OCI-LY7 (cell line): Measurements from ENCODE around the gene C16orf86. TPM values are rescaled to one million over a fixed set of nuclear protein-coding genes. Genes with fewer than 3 reads are reported as not detected.

Source experiments
- BruUV-seq: library from RNA; stranded (reverse); fragments of 400-500 nt; replicated peaks from 2 replicates; lab custom pipeline; 2021; lab: Mats Ljungman, UMichigan
- CTCF ChIA-PET: fragments of 300-600 bp; sonication (Branson Sonifier 250); formaldehyde crosslinking; loops from one replicate; lab custom pipeline; 2022; ENCODE audit warnings: antibody characterized with exemption; ENCODE audit not compliant: unreplicated experiment; lab: Charles Lee
- POLR2A ChIA-PET: fragments of 300-600 bp; sonication (Branson Sonifier 250); formaldehyde crosslinking; loops from one replicate; lab custom pipeline; 2022; ENCODE audit warnings: antibody characterized with exemption; lab: Charles Lee
- DNase-seq: peaks from one replicate; pipeline ENCODE4 v3.0.0-alpha.2; 2015; ENCODE audit warnings: low spot score
- H2AFZ ChIP-seq: fragments of 200-600 bp; sonication (generic), shearing (Covaris generic); 2 replicates; pipeline ENCODE4 v1.6.1; 2014; ENCODE audit warnings: mild to moderate bottlenecking, antibody characterized with exemption, low read length, moderate library complexity
- H3K27ac ChIP-seq: fragments of 200-600 bp; sonication (generic); 2 replicates; pipeline ENCODE4 v1.5.1; 2014; ENCODE audit warnings: mixed run types, low read depth, mild to moderate bottlenecking, moderate library complexity, low read length, inconsistent platforms; ENCODE audit not compliant: poor library complexity, severe bottlenecking
- H3K36me3 ChIP-seq: fragments of 200-600 bp; sonication (generic); 2 replicates; pipeline ENCODE4 v1.6.1; 2014; ENCODE audit warnings: mild to moderate bottlenecking, antibody characterized with exemption, low read length, moderate library complexity, mixed read lengths; ENCODE audit not compliant: insufficient read depth
- H3K4me1 ChIP-seq: fragments of 200-600 bp; sonication (generic); 2 replicates; pipeline ENCODE4 v1.5.1; 2014; ENCODE audit warnings: mild to moderate bottlenecking, low read length; ENCODE audit not compliant: insufficient read depth, poor library complexity, severe bottlenecking
- H3K4me2 ChIP-seq: fragments of 200-600 bp; sonication (generic); 2 replicates; pipeline ENCODE4 v1.6.1; 2014; ENCODE audit warnings: mild to moderate bottlenecking, low read length
- H3K4me3 ChIP-seq: fragments of 200-600 bp; sonication (generic); 2 replicates; pipeline ENCODE4 v1.5.1; 2014; ENCODE audit warnings: mild to moderate bottlenecking, low read depth, low read length; ENCODE audit not compliant: poor library complexity, severe bottlenecking
- H3K79me2 ChIP-seq: fragments of 200-600 bp; sonication (generic); 2 replicates; pipeline ENCODE4 v1.6.1; 2016; ENCODE audit warnings: low read depth, mild to moderate bottlenecking, low read length, moderate library complexity, mixed read lengths; ENCODE audit not compliant: insufficient read depth
- H3K9me2 ChIP-seq: fragments of 200-600 bp; sonication (generic); 2 replicates; pipeline ENCODE4 v1.6.1; 2016; ENCODE audit warnings: mild to moderate bottlenecking, low read length, mixed read lengths; ENCODE audit not compliant: insufficient read depth
- H3K9me3 ChIP-seq: fragments of 200-600 bp; sonication (generic); 2 replicates; pipeline ENCODE4 v1.6.1; 2014; ENCODE audit warnings: mild to moderate bottlenecking, mixed run types, low read length, mixed read lengths
- H4K20me1 ChIP-seq: fragments of 200-600 bp; sonication (generic); 2 replicates; pipeline ENCODE4 v1.6.1; 2014; ENCODE audit warnings: mild to moderate bottlenecking, antibody characterized with exemption, low read length, moderate library complexity, mixed read lengths; ENCODE audit not compliant: insufficient read depth
- CTCF ChIP-seq: fragments of 200-600 bp; sonication (generic); conservative IDR thresholded peaks from 2 replicates; pipeline ENCODE4 v1.5.1; 2014; ENCODE audit warnings: mild to moderate bottlenecking, antibody characterized with exemption, low read length, moderate library complexity, mixed read lengths
- EZH2phosphoT487 ChIP-seq: fragments of 200-600 bp; sonication (generic); IDR thresholded peaks from 2 replicates; pipeline ENCODE4 v1.6.1; 2018; ENCODE audit warnings: low read depth, borderline replicate concordance, mild to moderate bottlenecking, mixed run types, antibody characterized with exemption, low read length, moderate library complexity, mixed read lengths
- intact Hi-C: fragments of 100-400 bp; cut with micrococcal nuclease; formaldehyde crosslinking; loops from one replicate; pipeline ENCODE4 v1.10.0; 2022; ENCODE audit not compliant: unreplicated experiment
- total RNA-seq, 2 experiments: library from RNA; depleted of rRNA in 1 of 2; stranded (reverse); fragments of >200 nt in 1 of 2; shearing (Covaris generic) in 1 of 2; gene quantifications; 2 replicates each; pipeline ENCODE4 v1.2.3, GENCODE V29; 2014 to 2022

C16orf86 gene
- total RNA-seq, 2 experiments from 2014 or later: 4.7 to 7.8 TPM

DNA sequence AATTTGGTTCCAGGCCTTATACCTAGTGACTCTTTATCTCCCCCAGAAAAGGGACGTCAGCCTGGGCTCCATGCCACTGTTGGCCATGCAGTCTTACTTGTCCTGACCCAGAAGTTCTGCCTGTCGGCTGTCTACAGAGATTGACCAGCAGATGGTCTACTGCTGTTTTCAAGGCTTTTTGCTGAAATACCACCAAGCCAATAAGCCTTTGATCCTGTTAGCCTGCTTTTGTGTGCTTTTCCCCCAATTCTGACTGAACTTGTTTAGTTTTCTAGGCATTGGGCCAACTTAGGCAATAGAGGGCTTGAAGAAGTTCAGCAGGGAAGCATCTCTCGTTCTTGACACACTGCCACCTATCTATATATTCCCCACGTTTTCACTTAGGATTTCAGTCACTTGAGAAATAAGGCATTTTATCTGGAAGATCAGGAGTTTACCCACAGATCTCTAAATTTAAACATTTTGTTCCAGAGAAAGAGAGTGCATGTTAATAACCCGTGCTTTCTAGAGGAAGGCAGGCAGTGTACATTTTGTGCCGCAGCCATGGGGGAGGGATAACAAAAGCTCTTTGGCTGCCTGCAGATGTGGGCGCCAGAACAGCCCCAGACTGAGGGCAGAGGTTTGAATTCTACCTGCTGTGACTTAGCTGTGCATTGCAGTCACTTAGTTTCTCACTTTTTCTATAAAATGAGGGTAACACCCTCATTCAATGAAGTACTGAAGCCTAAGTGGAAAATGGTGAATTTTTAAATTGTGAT is 34.0 kb upstream of the C16orf86 start:
- Histone ChIP-seq H3K9me2 (no peaks in the 10 kb centered on the region), H4K20me1 (0 out of 2 replicates have a peak, but pooled peaks cover 3% of the 10 kb centered on the region), H3K4me2 (no peak overlapping the region), H3K4me3 (no peak overlapping the region), H3K27ac (no peak overlapping the region), H3K9me3 (no peaks in the 10 kb centered on the region), H3K4me1 (no peaks in the 10 kb centered on the region), H3K36me3 (peaks cover 93% of the 10 kb centered on the region), H3K79me2 (no peaks in the 10 kb centered on the region), H2AFZ (no peak overlapping the region)
- TF ChIP-seq EZH2phosphoT487 (no peak), CTCF (no peak)
- POLR2A ChIA-PET: interaction anchor here (1.4 kb wide), 1 partner anchor 16 kb away, joined by 3 read pairs; no protein-coding TSS in a partner anchor
- intact Hi-C loops: no loop called here
- BruUV-seq: no TSS peak
- DNase-seq: no peak
- CTCF ChIA-PET: no interaction called here

- Histone ChIP-seq H4K20me1 (no peaks in the 10 kb centered on the region), H2AFZ (no peak overlapping the region), H3K4me2 (no peak overlapping the region), H3K4me3 (no peak overlapping the region), H3K36me3 (peaks cover 85% of the 10 kb centered on the region), H3K9me3 (no peaks in the 10 kb centered on the region), H3K4me1 (no peaks in the 10 kb centered on the region), H3K27ac (no peak overlapping the region), H3K9me2 (no peaks in the 10 kb centered on the region), H3K79me2 (no peaks in the 10 kb centered on the region)
- CTCF ChIA-PET: no interaction called here
- POLR2A ChIA-PET: interaction anchor here (0.6 kb wide), 1 partner anchor 9 kb away, joined by 3 read pairs; no protein-coding TSS in a partner anchor
- BruUV-seq: no TSS peak
- intact Hi-C loops: no loop called here
- DNase-seq: no peak
- TF ChIP-seq EZH2phosphoT487 (no peak), CTCF (no peak)
Measured at GRCh38 chr16:67636713-67637112, 29.9 kb upstream of the C16orf86 start.

GRCh38 chr16:67637625-67638024 is 29.0 kb upstream of the C16orf86 start:
- Histone ChIP-seq H3K4me2 (no peak overlapping the region), H2AFZ (no peak overlapping the region), H3K4me1 (no peaks in the 10 kb centered on the region), H3K79me2 (no peaks in the 10 kb centered on the region), H3K9me2 (no peaks in the 10 kb centered on the region), H3K27ac (no peak overlapping the region), H3K9me3 (no peaks in the 10 kb centered on the region), H4K20me1 (no peaks in the 10 kb centered on the region), H3K4me3 (no peak overlapping the region), H3K36me3 (peaks cover 81% of the 10 kb centered on the region)
- POLR2A ChIA-PET: no interaction called here
- BruUV-seq: no TSS peak
- TF ChIP-seq EZH2phosphoT487: no peak
- CTCF ChIA-PET: no interaction called here
- no peak for DNase-seq
- intact Hi-C loops: no loop called here
